ENCODE results near the gene KLRC3.

DNA sequence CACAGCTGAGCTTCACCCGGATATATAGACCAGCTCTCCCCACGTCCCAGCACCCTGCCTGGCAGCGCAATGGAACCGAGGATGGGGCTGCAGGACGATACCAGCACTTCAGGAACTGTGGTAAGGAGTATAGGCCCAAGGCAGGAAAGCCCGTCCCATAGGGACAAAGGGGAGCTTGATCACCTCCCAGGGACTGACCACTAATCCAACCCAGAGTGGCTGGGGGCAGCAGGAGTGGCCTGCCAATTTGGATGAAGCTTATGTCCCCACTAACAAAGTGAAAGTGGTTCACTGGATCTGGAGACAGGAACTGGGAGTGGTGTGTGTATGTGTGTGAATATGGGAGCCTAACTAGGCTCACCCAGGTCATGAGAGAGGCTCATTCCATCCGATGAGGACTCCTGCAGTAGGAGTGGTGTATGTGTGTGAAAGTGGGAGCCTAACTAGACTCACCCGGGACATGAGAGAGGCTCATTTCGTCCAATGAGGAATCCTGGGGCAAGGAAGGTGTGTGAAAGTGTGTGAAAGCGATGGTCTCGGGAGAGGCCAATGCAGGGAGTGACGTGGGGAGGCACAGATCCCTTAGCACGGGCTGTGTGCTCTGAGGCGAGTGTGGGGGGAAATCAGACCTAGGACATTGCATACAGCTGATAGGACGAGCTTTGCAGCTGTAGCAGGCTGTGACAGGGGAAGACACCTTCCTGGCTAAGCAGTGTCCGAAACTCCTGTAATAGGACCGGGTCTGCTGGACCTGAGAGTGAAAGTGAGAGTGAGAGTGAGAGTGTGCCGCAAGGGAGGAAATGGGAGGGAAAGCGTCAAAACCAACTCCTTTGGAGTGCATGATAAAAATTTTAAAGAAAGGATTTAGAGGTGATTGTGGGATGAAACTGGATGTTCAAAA, 56.2 kb downstream of the KLRC3 start:
- TF ChIP-seq, protein P1, sequence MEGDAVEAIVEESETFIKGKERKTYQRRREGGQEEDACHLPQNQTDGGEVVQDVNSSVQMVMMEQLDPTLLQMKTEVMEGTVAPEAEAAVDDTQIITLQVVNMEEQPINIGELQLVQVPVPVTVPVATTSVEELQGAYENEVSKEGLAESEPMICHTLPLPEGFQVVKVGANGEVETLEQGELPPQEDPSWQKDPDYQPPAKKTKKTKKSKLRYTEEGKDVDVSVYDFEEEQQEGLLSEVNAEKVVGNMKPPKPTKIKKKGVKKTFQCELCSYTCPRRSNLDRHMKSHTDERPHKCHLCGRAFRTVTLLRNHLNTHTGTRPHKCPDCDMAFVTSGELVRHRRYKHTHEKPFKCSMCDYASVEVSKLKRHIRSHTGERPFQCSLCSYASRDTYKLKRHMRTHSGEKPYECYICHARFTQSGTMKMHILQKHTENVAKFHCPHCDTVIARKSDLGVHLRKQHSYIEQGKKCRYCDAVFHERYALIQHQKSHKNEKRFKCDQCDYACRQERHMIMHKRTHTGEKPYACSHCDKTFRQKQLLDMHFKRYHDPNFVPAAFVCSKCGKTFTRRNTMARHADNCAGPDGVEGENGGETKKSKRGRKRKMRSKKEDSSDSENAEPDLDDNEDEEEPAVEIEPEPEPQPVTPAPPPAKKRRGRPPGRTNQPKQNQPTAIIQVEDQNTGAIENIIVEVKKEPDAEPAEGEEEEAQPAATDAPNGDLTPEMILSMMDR (IDR thresholded peaks at IDR 0.05) = no peak
- no peak for TF ChIP-seq SIN3A (IDR thresholded peaks at IDR 0.05; ENCODE audit: borderline replicate concordance, insufficient read depth, low read depth, low read length)

All from Panc1 (cell line).